Smooth muscle cell (in vitro differentiated cells): ENCODE data around the gene TSPAN12. TPM values are rescaled to one million over a fixed set of nuclear protein-coding genes. Genes with fewer than 3 reads are reported as not detected.

Experiments
- DNase-seq: peaks from one replicate; lab custom pipeline; 2025; ENCODE audit not compliant: unreplicated experiment; lab: John Stamatoyannopoulos, UW
- H2AFZ ChIP-seq: fragments of 200-600 bp; sonication (generic); 2 replicates; pipeline ENCODE4 v1.6.0; 2016; ENCODE audit warnings: antibody characterized with exemption, low read depth, mild to moderate bottlenecking
- H3F3A ChIP-seq: fragments of 200-600 bp; sonication (generic); 2 replicates; pipeline ENCODE4 v1.6.0; 2017; ENCODE audit warnings: antibody characterized with exemption, low read depth
- H3K27ac ChIP-seq: fragments of 200-600 bp; sonication (generic); 2 replicates; pipeline ENCODE4 v1.5.1; 2016; ENCODE audit warnings: low read depth, mild to moderate bottlenecking
- H3K27me3 ChIP-seq: fragments of 200-600 bp; sonication (generic); 2 replicates; pipeline ENCODE4 v1.6.1; 2016; ENCODE audit warnings: low read depth, mild to moderate bottlenecking
- H3K36me3 ChIP-seq: fragments of 200-600 bp; sonication (generic); 2 replicates; pipeline ENCODE4 v1.5.1; 2016; ENCODE audit warnings: low read depth
- H3K4me1 ChIP-seq: fragments of 200-600 bp; sonication (generic); 2 replicates; pipeline ENCODE4 v1.5.1; 2016; ENCODE audit warnings: low read depth
- H3K4me2 ChIP-seq: fragments of 200-600 bp; sonication (generic); 2 replicates; pipeline ENCODE4 v1.6.0; 2016; ENCODE audit warnings: mild to moderate bottlenecking
- H3K4me3 ChIP-seq: fragments of 200-600 bp; sonication (generic); 2 replicates; pipeline ENCODE4 v1.5.1; 2016; ENCODE audit warnings: mild to moderate bottlenecking
- H3K79me2 ChIP-seq: fragments of 200-600 bp; sonication (generic); 2 replicates; pipeline ENCODE4 v1.6.0; 2016; ENCODE audit warnings: low read depth, mild to moderate bottlenecking
- H3K9ac ChIP-seq: fragments of 200-600 bp; sonication (generic); 2 replicates; pipeline ENCODE4 v1.6.0; 2016; ENCODE audit warnings: low read depth
- H3K9me3 ChIP-seq: fragments of 200-600 bp; sonication (generic); replicated peaks from 2 replicates; pipeline ENCODE4 v1.5.1; 2016; ENCODE audit warnings: low read depth
- H4K20me1 ChIP-seq: fragments of 200-600 bp; sonication (generic); 2 replicates; pipeline ENCODE4 v1.6.0; 2016; ENCODE audit warnings: low read depth
- CTCF ChIP-seq: fragments of 200-600 bp; sonication (generic); IDR thresholded peaks from 2 replicates; pipeline ENCODE4 v1.5.1; 2017; ENCODE audit warnings: borderline replicate concordance, mild to moderate bottlenecking, antibody characterized with exemption; ENCODE audit not compliant: insufficient read depth, poor library complexity, severe bottlenecking
- WGBS: methylation state at CpG from one replicate; pipeline ENCODE4 v1.1.7; 2016; ENCODE audit warnings: low lambda C conversion rate; 5-methylcytosine and 5-hydroxymethylcytosine counted together
- polyA plus RNA-seq: library from polyadenylated mRNA; unstranded; fragments of >200 nt; fragmentation: Nextera tagmentation; extraction: Ambion mirVana; gene quantifications from 2 replicates; pipeline ENCODE4 v1.2.1, GENCODE V29; 2016
- total RNA-seq: library from RNA; depleted of rRNA; stranded (reverse); fragments of >200 nt; gene quantifications from 2 replicates; pipeline ENCODE4 v1.2.3, GENCODE V29; 2014

Gene TSPAN12
- total and polyA plus RNA-seq, 2 experiments from 2014 or later: 3.7 to 5.8 TPM

DNA sequence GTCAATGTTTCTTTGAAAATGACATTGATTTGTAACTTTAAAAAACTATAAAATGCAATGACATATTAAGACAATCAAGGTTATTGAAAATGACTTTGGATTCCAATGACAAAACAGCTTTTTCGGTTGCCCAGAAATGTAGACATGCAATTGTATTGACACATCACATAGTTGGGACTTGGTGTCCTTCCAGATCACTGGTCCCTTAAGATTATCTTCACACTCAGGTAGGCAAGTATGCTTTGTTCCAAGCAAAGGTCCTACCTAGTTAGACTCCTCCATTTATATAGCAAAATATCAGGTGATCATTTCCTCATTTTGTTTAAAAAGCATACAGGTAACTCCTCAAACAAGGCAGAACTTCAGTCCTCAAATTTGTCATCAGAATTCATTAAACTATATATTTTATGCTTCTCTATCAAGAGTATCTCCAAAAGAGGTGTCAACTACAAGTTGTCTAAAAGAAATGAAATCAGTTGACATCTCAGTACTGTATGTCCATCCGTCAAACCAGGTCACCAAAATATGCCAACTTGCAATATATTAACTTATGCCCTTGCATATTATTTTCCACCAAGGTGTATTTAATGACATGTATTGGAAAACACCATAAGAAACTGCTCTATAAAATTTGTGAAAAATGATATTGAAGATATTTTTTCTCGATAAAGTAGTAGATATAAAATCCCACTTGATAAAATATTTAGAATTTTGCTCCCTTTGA lies 64.6 kb downstream of the TSPAN12 start:
- H3K9me3 ChIP-seq: no peaks in the 10 kb centered on the region
- H3K9ac ChIP-seq: no peak overlapping the region
- no peak overlapping the region for H3K4me2 ChIP-seq
- H3K36me3 ChIP-seq: no peaks in the 10 kb centered on the region
- TF ChIP-seq CTCF: no peak
- no peaks in the 10 kb centered on the region for H3F3A ChIP-seq
- WGBS: 97% methylated on average over 3 of the region's 3 CpGs
- no peaks in the 10 kb centered on the region for H3K79me2 ChIP-seq
- H3K27ac ChIP-seq: no peak overlapping the region
- H3K27me3 ChIP-seq: no peaks in the 10 kb centered on the region
- no peaks in the 10 kb centered on the region for H3K4me1 ChIP-seq
- no peaks in the 10 kb centered on the region for H4K20me1 ChIP-seq
- no peak overlapping the region for H2AFZ ChIP-seq
- DNase-seq: no peak
- H3K4me3 ChIP-seq: no peak overlapping the region

DNA sequence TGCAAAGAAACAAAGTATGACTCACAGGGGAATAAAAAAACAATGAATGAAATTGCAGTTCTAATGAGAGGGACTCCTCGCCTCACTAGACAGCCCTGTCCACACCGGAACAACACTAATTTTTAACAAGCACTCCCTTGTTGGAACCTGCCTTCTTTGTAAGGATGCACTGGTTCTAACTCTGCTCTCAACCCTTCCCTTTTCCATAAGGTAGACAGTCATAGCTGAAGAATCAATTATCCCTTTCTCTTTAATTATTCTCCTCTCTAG lies 65.1 kb downstream of the TSPAN12 start:
- Histone ChIP-seq H3K27me3 (no peaks in the 10 kb centered on the region), H2AFZ (no peak overlapping the region), H3K4me2 (no peak overlapping the region), H3K27ac (no peak overlapping the region), H3K4me3 (no peak overlapping the region), H3K4me1 (no peaks in the 10 kb centered on the region), H3K36me3 (no peaks in the 10 kb centered on the region), H3K9ac (no peak overlapping the region), H4K20me1 (no peaks in the 10 kb centered on the region), H3K9me3 (no peaks in the 10 kb centered on the region), H3F3A (no peaks in the 10 kb centered on the region), H3K79me2 (no peaks in the 10 kb centered on the region)
- 80% methylated on average over 2 of the region's 2 CpGs for WGBS
- no peak for DNase-seq
- TF ChIP-seq CTCF: no peak

GRCh38 chr7:120792091-120792860 lies 65.7 kb downstream of the TSPAN12 start:
- Histone ChIP-seq H4K20me1 (no peaks in the 10 kb centered on the region), H3K9ac (no peak overlapping the region), H3F3A (no peaks in the 10 kb centered on the region), H3K4me1 (no peaks in the 10 kb centered on the region), H3K9me3 (no peaks in the 10 kb centered on the region), H3K79me2 (no peaks in the 10 kb centered on the region), H3K36me3 (no peaks in the 10 kb centered on the region), H3K4me2 (no peak overlapping the region), H3K4me3 (no peak overlapping the region), H2AFZ (no peak overlapping the region), H3K27me3 (no peaks in the 10 kb centered on the region), H3K27ac (no peak overlapping the region)
- 53% methylated on average over 13 of the region's 13 CpGs for WGBS
- TF ChIP-seq CTCF: peak; percentile 90
- DNase-seq: peak; percentile 32

GRCh38 chr7:120785095-120785494 lies 72.8 kb downstream of the TSPAN12 start:
- no peak overlapping the region for H3K4me2 ChIP-seq
- H3K27ac ChIP-seq: no peak overlapping the region
- no peaks in the 10 kb centered on the region for H3F3A ChIP-seq
- H3K9me3 ChIP-seq: no peaks in the 10 kb centered on the region
- no peaks in the 10 kb centered on the region for H3K27me3 ChIP-seq
- H2AFZ ChIP-seq: no peak overlapping the region
- 63% methylated on average over 1 of the region's 1 CpG for WGBS
- H3K36me3 ChIP-seq: no peaks in the 10 kb centered on the region
- TF ChIP-seq CTCF: no peak
- DNase-seq: no peak
- H3K4me1 ChIP-seq: no peaks in the 10 kb centered on the region
- H3K79me2 ChIP-seq: no peaks in the 10 kb centered on the region
- no peak overlapping the region for H3K4me3 ChIP-seq
- H4K20me1 ChIP-seq: no peaks in the 10 kb centered on the region
- no peak overlapping the region for H3K9ac ChIP-seq
